NCI-H774 (cell line): ENCODE results near the gene RAB7B.

Experiments used
- DNase-seq: peaks from one replicate; lab custom pipeline; 2025; lab: John Stamatoyannopoulos, UW

RAB7B gene

GRCh38 chr1:205927247-205927646, 75.9 kb downstream of the RAB7B start:
- DNase-seq, result no peak
